ENCODE measurements around the gene PEX14.

Gene PEX14

DNA sequence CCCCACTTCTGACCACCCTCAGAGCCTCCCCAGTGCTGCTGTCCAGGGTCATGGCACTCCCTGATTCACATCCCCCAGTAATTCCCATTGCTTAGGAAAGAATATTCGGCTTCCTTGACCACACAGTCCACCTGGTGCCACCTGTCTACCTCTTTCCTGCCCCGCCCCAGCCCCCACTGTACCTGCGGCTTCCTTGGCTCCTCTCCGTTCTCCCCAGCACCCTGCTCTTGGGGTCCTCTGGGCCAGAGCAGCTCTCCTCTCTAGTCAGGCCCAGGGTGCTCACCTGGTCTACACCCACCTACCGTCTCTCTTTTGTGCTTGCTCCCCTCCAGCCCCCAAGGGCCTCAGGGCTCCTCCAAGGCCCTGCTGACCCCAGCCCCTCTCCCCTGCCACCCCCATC lies 142.6 kb downstream of the PEX14 start:
- Histone ChIP-seq H3K4me3 (ENCODE audit: insufficient read depth, low read length, poor library complexity, severe bottlenecking) (no peak overlapping the region), H2AFZ (ENCODE audit: low read depth, low read length, severe bottlenecking) (no peak overlapping the region), H3K4me2 (ENCODE audit: low read depth, low read length, poor library complexity, severe bottlenecking) (no peak overlapping the region), H3K27me3 (ENCODE audit: low read length) (no peaks in the 10 kb centered on the region), H3K27ac (ENCODE audit: low read depth, low read length) (no peak overlapping the region), H3K36me3 (ENCODE audit: low read length) (no peaks in the 10 kb centered on the region), H4K20me1 (ENCODE audit: low read depth, low read length) (no peaks in the 10 kb centered on the region), H3K79me2 (ENCODE audit: insufficient read depth, low read length) (no peaks in the 10 kb centered on the region), H3F3A (ENCODE audit: insufficient read depth) (no peaks in the 10 kb centered on the region), H3K9me2 (replicated peaks; ENCODE audit: insufficient read depth, low read length) (no peaks in the 10 kb centered on the region), H3K9ac (ENCODE audit: low read length) (no peak overlapping the region), H3K9me3 (ENCODE audit: insufficient read depth, low read length) (no peaks in the 10 kb centered on the region)
- no peak for TF ChIP-seq EZH2phosphoT487 (conservative IDR thresholded peaks at IDR 0.05; ENCODE audit: low read length)
- TF ChIP-seq, protein P1, sequence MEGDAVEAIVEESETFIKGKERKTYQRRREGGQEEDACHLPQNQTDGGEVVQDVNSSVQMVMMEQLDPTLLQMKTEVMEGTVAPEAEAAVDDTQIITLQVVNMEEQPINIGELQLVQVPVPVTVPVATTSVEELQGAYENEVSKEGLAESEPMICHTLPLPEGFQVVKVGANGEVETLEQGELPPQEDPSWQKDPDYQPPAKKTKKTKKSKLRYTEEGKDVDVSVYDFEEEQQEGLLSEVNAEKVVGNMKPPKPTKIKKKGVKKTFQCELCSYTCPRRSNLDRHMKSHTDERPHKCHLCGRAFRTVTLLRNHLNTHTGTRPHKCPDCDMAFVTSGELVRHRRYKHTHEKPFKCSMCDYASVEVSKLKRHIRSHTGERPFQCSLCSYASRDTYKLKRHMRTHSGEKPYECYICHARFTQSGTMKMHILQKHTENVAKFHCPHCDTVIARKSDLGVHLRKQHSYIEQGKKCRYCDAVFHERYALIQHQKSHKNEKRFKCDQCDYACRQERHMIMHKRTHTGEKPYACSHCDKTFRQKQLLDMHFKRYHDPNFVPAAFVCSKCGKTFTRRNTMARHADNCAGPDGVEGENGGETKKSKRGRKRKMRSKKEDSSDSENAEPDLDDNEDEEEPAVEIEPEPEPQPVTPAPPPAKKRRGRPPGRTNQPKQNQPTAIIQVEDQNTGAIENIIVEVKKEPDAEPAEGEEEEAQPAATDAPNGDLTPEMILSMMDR (IDR thresholded peaks at IDR 0.05; ENCODE audit: insufficient read depth, low read length, poor library complexity, severe bottlenecking) = no peak

DNA sequence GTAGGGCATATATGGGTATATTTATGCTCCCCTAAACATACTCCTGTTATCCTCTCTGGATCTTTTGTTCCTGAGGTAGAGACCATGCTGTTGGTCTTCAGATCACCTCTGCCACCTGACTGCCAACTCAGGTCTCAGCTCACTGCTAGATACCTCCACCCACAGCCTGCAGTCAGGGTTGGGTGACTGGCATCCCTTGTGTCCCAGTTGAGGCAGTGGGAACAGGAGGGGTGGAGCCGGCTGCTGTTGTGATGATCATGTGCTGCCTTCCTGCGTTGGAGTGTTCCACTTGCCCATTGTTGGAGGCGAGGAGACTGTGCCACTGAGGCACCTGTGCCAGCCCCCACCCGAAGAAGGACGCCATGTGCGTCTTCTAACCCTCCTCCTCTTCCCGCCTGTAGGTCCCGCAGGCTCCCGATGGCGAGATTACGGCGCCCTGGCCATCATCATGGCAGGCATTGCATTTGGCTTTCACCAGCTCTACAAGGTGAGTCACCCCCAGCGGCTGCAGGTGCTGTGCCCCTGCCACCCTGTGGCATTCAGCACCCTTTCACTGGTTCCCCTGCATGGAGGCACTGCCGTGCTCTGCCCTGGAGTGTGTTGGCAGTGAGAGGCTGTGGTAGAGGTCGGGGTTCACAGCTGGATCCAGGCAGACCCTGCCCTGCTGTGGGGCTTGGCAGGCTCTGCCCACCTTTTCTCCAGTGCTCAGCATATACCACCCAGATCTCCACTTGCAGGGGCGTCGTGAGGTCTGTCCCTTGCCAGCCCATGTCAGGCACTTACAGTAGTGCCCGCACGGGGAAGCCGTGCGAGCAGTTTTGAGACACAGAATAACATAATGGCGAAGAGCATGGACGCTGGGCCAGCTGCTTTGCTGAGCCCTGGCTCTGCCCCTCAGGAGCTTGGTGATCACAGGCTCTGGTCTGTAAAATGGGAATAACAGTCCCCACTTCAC lies 143.5 kb downstream of the PEX14 start:
- TF ChIP-seq EZH2phosphoT487 (conservative IDR thresholded peaks at IDR 0.05; ENCODE audit: low read length) = no peak
- TF ChIP-seq, protein P1 (IDR thresholded peaks at IDR 0.05; ENCODE audit: insufficient read depth, low read length, poor library complexity, severe bottlenecking) = no peak
- Histone ChIP-seq H3K4me2 (ENCODE audit: low read depth, low read length, poor library complexity, severe bottlenecking) (no peak overlapping the region), H2AFZ (ENCODE audit: low read depth, low read length, severe bottlenecking) (no peak overlapping the region), H3K4me3 (ENCODE audit: insufficient read depth, low read length, poor library complexity, severe bottlenecking) (no peak overlapping the region), H4K20me1 (ENCODE audit: low read depth, low read length) (no peaks in the 10 kb centered on the region), H3K79me2 (ENCODE audit: insufficient read depth, low read length) (no peaks in the 10 kb centered on the region), H3K27me3 (ENCODE audit: low read length) (no peaks in the 10 kb centered on the region), H3K9me2 (replicated peaks; ENCODE audit: insufficient read depth, low read length) (no peaks in the 10 kb centered on the region), H3K9me3 (ENCODE audit: insufficient read depth, low read length) (no peaks in the 10 kb centered on the region), H3K36me3 (ENCODE audit: low read length) (no peaks in the 10 kb centered on the region), H3K9ac (ENCODE audit: low read length) (no peak overlapping the region), H3F3A (ENCODE audit: insufficient read depth) (no peaks in the 10 kb centered on the region), H3K27ac (ENCODE audit: low read depth, low read length) (no peak overlapping the region)

DNA sequence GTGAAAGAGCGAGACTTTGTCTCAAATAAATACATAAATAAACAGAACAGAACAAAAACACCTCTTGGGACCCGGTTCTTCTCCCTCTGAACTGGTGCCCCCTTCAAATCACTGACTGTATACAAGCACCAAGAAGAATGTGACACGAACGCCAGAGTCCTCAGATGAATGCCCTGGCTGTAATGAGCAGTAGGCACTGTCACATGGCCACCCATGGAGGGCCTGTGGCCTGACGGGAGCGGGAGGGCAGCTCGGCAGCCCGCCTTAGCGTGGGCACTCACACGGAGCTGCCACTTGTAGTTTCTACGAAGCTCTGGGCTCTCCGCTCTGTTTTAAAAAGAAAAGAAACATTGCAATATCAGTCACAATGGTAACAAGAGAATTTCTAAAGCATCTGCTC lies 146.0 kb downstream of the PEX14 start:
- H3K27ac ChIP-seq (ENCODE audit: low read depth, low read length) = no peak overlapping the region
- H3F3A ChIP-seq (ENCODE audit: insufficient read depth) = no peaks in the 10 kb centered on the region
- H3K27me3 ChIP-seq (ENCODE audit: low read length) = no peaks in the 10 kb centered on the region
- no peaks in the 10 kb centered on the region for H3K36me3 ChIP-seq (ENCODE audit: low read length)
- H3K4me3 ChIP-seq (ENCODE audit: insufficient read depth, low read length, poor library complexity, severe bottlenecking) = no peak overlapping the region
- no peak overlapping the region for H2AFZ ChIP-seq (ENCODE audit: low read depth, low read length, severe bottlenecking)
- H3K4me2 ChIP-seq (ENCODE audit: low read depth, low read length, poor library complexity, severe bottlenecking) = no peak overlapping the region
- H3K9ac ChIP-seq (ENCODE audit: low read length) = no peak overlapping the region
- no peaks in the 10 kb centered on the region for H4K20me1 ChIP-seq (ENCODE audit: low read depth, low read length)
- no peaks in the 10 kb centered on the region for H3K9me2 ChIP-seq (replicated peaks; ENCODE audit: insufficient read depth, low read length)
- H3K79me2 ChIP-seq (ENCODE audit: insufficient read depth, low read length) = no peaks in the 10 kb centered on the region
- TF ChIP-seq, protein P1 (IDR thresholded peaks at IDR 0.05; ENCODE audit: insufficient read depth, low read length, poor library complexity, severe bottlenecking) = no peak
- no peak for TF ChIP-seq EZH2phosphoT487 (conservative IDR thresholded peaks at IDR 0.05; ENCODE audit: low read length)
- no peaks in the 10 kb centered on the region for H3K9me3 ChIP-seq (ENCODE audit: insufficient read depth, low read length)
